T-helper 2 cell treated with Interferon-gamma antibody and Interleukin-4, amounts not matched to agents 100 ng/mL and 5 ng/mL, for 36 hours (primary cell): ENCODE measurements around the gene RPL37A. TPM values are rescaled to one million over a fixed set of nuclear protein-coding genes. Genes with fewer than 3 reads are reported as not detected.

ENCODE experiments used
- intact Hi-C: fragments of 100-400 bp; cut with micrococcal nuclease; formaldehyde crosslinking; loops from one replicate; pipeline ENCODE4 v1.15.1; 2023
- total RNA-seq: library from RNA; stranded (reverse); gene quantifications from 2 replicates; pipeline ENCODE4 v1.2.3, GENCODE V29; 2022

The RPL37A gene
- total RNA-seq, 1 donor from 2014 or later, result 2,258 TPM

DNA sequence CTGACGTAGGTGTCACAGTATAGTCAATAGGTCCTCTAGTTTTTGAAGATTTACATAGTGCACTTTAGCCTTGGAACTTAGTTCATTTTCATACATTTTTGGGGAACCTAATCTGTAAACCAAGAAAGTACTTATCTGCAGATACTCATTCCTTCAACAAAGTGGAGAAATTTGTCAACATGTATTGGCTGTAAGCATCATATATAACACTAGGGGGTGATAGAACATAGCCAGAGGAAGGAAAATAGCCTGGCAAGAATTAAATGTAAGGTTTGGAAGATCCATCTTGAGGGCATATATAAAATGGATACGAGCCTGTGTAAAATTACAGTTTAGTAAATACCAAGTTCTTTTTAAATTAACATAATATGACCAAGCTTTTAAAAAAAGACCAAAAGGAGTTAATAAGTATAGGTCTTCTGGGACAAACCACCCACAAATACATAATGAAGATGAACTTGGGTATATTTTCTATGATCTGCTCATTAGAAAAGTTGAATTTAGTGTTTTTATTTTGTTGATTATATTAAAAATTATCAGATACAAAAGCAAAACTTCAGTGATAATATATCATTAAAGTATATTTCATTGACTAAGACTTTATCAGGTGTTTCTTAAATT lies 18.2 kb downstream of the RPL37A start:
- intact Hi-C loops, result loop anchor here (5.0 kb wide), 1 partner anchor 1195 kb away; no protein-coding TSS in a partner anchor

DNA sequence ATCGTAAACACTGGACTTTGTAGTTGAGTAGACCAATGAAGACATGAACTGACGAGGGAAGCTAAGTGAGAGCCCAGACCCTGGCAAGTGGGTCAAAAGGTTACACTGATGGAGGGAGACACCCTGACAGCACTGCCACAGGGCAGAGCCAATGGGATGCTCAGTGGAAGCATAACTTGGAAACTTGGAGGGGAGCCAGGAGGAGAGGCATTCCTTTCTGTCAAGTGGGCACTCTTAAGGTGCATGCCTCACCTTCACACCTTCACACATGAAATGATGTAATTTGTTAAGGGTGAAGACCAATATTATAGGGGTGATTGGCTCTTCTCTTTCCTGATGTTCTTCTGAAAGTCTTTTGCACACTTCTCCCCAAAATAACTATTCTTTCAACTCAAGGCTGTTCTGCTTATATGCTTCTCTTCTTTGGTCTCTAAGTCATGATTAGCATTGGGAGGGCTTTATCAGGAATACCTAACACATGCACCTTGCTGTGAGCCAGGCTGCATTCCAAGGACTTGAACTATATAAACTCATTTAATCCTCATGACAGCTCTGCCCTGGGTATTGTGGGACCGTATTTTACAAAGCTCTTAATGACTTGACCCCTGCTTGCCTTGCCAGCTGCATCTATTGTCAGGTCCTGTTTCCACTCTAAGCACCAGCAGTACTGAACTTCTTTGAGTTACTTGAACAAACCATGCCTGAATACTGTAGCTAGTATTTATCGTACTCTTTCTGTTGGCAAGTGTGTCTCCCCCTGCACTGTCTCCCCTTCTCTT lies 19.0 kb downstream of the RPL37A start:
- intact Hi-C loops, result loop anchor here (5.0 kb wide), 1 partner anchor 1195 kb away; no protein-coding TSS in a partner anchor

DNA sequence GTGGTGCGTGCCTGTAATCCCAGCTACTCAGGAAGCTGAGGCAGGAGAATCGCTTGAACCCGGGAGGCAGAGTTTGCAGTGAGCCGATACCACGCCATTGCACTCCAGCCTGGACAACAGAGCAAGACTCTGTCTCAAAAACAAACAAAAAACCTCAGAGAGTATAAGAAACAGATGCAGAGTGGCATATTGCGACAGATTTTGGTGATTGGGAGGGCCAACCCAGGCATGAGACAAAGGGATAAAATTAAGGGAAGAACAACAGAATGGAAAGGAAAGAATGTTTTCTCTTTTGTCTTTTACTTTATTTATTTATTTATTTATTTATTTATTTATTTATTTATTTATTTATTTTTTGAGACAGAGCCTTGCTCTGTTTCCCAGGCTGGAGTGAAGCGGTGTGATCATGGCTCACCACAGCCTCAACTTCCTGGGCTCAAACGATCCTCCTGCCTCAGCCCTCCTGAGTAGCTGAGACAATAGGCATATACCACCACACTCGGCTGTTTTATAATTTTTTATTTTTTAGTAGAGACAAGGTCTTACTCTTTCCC lies 20.0 kb downstream of the RPL37A start:
- intact Hi-C loops, result loop anchor here (1.0 to 5.0 kb wide), 2 partner anchors 148 to 1194 kb away; no protein-coding TSS in a partner anchor

DNA sequence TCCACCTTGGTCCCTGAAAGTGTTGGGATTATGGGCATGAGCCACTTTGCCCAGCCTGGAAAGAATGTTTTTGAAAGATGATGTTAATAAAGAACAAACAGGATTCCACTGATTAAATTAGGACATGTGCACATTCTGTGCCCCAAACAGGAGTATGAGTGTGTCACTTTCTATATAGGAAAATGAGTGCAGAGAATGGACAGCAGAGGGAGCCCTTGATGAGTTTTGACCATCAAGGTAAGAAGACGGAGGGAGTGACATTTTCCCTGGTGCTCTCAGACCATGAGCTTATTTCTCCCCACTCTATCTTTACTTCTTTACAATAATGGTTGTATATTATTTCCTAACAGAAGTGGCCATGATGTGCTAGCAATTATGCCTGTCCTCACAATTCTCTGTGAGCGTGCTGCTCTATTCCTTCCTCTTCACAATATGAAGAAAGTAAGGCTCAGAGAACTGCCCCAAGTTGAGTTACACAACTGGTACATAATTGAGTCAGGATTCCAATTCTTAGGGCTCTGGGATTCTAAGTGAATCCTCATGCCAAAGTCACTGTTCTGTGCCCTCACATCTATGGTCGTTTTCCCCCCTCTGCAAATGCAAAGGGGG lies 20.6 kb downstream of the RPL37A start:
- intact Hi-C loops, result loop anchor here (1.0 to 5.0 kb wide), 2 partner anchors 147 to 1193 kb away; no protein-coding TSS in a partner anchor

DNA sequence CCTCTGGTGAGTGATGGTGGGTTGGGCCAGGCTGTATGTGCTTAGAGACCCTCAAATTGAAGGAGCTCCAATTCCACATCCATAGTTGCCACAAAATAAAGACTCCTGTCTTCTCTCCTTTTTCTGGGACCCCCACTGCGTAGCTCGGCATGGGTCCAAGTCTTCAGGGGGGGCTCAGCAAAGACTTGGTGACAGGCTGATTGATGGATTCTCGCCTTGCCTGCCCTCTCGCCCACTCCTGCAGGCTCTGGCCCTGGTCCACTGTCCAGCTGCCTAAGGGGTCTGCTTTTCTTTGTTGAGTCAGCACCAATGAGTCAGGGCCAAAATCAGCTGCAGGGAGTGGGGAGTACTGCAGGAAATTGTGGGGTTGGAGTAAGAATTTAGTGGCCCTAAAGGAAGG lies 21.5 kb downstream of the RPL37A start:
- intact Hi-C loops, result no loop called here

DNA sequence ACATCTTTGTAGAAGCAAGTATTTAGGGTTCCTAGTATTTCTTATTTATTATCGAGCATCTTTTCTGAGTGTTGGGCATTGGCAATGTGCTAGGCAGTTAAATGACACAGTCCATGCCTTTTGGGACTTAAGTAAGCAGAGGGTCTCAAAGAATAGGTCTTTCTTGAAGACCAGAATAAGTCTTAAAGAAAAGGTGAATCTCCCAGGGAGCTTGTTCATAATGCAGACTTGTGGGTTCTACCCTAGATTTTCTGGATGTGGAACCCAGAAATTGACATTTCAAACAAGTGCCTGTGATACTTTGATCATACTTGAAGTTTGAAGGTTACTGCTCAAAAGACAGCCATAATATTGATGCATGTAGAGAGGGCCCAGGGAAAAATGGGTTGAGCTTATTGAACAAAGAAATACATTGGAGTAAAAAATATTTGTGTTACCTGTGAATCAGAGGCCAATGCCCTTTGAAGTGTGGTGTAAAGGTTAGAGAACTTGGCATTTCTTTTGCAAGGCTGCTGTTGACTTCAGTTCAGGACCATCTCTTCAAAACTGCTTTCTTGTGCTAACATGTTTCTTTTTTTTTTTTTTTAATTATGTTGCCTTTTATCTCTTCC lies 24.4 kb downstream of the RPL37A start:
- intact Hi-C loops, result no loop called here

DNA sequence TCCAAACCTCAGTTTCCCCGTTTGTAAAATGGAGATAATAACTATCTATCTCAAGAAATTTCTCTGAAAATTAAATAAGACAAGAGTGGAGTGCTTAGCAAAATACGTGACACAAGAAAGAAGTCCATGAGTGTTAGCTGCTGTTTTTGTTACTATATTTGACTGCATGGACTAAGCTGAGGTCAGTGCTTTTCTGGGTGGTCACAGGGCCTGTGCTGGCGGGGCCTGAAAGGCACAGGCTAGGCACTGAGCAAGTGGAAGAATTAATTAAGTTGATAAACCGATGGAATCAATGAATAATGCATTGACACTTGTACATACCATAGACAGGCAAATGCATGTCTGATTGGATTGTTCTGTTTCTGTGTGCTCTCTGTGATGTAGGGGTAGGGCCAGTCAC lies 27.3 kb downstream of the RPL37A start:
- intact Hi-C loops, result no loop called here

DNA sequence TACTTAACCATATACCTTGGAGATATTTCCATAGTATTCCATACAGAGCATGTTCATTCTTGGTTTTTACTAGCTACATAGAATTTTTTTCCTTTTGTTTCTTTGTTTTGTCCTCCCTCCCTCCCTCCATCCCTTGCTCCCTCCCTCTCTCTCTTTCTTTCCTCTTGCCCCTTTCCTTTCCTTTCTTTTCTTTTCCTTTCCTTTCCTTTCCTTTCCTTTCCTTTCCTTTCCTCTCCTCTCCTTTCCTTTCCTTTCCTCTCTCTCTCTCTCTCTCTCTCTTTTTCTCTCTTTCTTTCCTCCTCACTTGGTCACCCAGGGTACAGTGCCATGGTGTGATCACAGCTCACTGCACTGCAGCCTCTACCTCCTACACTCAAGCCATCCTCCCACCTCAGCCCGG lies 28.3 kb downstream of the RPL37A start:
- intact Hi-C loops, result no loop called here

DNA sequence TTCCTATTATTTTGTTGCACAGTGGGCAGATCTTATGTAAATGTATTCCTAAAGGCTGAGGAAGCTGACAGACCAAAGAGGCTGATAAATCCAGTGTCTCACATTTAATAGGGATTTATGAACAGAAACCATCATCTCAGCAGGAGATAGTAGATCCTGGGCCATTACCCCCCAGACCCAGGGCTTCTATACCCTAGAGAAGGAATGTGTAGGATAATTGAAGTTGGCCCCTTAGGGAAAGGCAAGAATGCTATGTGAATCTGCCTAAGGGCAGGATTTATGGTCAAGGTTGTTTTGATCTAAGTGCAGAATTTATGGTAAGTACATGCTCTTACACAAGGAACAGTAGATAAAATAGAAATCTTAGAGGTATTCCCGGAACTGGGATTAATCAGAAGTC lies 29.0 kb downstream of the RPL37A start:
- intact Hi-C loops, result no loop called here

DNA sequence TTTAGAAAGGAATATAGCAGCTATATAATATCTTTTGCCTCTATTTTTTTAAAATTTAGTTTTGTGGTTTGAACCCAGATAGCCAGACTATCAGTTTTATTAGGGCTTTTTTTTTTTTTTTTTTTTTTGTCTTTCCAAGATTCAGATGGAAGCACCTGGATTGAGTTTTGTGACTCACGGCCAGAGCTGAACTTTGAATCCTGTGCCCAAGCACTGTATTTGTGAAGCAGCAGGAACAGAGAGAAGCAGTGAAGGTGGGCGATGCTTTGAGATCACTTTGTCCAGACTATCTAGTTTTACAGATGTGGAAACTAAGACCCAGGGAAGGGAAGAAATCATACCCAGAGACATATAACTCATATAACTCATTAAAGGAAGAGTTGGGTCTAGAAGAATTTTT lies 33.9 kb downstream of the RPL37A start:
- intact Hi-C loops, result no loop called here

DNA sequence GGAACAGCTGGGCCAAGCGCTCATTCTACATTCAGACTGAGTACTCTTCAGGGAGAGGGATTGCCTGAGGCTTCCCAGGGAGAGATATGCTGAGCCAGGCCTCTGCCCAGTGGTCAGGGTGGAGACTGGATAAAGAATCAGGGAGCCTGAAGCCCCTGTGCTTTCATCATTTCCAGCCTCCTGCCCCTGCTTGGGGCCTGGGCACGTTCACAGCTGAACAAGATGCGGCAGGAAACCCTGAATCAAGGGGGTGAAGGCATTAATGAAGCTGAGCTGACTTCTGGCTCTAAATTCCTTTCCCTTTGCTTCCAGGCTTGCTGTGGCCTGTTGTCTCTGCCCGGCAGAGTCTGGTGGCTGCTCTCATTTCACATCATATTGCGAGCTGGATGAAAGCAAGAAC lies 35.0 kb downstream of the RPL37A start:
- intact Hi-C loops, result no loop called here

DNA sequence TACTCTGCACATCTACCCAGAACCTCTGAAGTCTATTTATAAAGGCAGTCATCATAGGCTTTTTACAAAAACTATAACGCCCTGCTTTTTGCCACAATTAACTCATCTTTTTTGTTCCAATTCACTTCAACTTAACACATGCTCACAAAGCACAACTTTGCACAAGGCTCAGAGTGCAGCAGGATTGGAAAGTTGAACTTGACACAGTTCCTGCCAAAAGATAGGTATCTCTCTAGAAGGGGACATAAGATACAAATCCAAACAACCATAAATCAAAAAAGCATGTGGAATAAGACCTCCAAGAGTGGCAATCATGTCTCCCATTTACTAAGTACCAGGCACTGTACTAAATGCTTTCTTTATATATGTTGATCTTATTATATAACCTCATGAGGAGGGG lies 36.2 kb downstream of the RPL37A start:
- intact Hi-C loops, result no loop called here

DNA sequence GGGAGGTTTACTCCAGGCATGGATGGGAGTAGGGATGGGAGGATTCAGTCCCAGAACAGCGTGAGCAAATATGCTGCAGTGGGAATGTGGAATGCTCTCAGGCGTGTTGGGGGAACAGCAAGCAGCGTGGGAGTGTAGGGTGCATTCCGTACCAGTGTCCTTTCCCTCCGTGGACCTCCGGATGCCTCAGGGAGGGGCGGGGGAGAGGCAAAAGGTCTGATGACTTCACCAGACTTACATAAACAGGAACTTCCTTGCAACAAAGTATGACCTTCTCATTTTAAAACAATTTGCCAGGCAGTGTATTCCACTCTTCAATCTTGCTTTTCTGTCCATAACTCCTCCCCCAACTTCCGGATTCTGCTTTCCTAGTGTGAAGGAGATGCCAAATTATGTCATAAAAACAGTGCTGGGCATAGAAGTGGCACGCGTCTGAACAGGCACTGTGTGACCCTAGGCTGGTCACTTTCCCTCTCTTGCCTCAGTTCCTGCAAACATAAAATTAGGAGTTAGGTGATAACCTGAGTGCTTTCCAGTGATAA lies 36.9 kb downstream of the RPL37A start:
- intact Hi-C loops, result no loop called here

DNA sequence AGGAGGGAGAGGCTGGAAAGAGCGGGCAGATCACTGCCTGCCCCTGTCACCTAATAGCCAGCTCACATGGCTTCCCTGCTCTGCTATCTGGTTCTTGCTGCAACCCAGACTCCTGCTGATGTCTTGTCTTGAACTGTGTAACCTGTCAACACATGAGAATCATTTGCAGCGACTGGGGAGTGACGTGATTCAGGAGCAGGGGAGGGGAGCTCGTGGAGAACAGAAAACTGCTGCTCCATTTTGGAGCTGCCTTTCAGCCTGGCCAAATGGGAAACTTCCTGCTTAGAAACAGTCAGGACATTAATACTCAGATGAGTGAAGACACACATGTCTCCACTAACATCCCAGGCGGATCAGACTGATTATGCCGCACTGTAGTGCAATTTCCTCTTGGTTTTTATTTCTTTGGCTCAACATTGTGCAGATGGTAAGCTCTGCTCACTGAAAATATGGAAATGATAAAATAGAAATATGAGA lies 38.1 kb downstream of the RPL37A start:
- intact Hi-C loops, result no loop called here

DNA sequence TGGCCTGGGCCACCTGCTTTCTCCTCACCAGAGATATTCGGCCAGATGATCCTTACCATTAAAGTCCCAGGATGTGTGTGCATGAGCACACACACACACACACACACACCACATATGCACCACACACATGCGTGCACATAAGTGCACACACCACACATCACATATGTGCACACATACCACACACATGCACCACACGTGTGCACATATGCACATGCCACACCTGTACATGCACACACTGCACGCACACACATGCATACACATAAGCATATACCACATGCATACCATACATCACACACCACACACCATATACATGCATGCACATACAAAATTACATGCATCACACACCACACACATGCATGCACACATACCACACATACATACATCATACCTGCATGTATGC lies 38.7 kb downstream of the RPL37A start:
- intact Hi-C loops, result no loop called here

DNA sequence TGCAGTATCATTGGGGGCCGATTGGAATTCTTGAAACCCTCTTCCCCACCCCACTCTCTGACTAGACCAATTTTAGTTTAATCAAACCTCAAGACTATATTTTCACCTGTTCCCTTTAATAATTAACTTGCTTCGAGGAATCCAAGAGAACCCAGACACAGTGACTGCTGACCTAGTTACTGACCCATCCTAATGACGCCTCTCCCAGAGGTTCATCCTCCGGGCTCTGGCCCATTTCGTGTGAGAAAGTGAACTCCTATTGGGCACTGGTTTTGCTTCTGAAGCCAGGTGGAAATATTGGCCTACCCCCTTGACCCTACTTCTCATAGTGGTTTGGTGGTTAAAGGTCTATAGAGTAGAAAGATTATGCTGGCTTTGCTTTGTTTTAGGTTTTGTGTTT lies 39.9 kb downstream of the RPL37A start:
- intact Hi-C loops, result no loop called here

DNA sequence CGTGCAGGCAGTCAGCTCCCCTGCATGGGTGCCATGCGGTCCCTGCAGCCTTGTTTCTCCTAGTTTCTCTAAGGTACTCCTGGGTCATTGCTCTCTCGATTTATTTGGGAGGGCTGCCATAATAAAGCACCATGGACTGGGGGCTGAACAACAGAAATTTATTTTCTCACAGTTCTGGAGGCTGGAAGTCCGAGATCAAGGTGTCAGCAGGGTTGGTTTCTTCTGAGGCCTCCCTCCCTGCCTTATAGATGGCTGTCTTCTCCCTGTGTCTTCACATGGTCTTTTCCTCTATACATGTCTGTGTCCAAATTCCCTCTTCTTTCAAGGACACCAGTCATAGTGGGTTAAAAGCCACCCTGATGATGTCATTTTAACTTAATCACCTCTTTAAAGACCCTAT lies 40.5 kb downstream of the RPL37A start:
- intact Hi-C loops, result no loop called here

DNA sequence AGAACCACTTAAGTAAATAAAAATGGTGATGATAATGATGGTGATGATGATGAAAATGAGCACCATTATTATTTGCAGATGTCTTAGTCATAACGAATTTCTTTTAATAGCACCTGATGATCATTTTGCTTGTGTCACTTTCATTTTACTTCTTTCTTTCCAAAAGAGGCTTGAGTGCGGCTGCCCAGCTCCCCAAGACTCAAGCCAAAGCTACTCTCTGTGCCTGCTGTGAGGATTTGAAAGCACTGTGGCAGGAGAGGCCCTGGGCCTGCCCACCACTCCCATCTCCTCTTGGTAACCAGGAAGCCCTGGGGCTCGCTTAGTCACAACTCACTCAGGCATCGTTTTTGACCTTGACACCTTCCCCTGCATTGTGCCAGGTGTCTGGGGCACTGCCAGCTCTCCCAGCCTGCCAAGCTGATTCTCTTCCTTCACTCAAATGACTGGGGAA lies 41.2 kb downstream of the RPL37A start:
- intact Hi-C loops, result no loop called here

DNA sequence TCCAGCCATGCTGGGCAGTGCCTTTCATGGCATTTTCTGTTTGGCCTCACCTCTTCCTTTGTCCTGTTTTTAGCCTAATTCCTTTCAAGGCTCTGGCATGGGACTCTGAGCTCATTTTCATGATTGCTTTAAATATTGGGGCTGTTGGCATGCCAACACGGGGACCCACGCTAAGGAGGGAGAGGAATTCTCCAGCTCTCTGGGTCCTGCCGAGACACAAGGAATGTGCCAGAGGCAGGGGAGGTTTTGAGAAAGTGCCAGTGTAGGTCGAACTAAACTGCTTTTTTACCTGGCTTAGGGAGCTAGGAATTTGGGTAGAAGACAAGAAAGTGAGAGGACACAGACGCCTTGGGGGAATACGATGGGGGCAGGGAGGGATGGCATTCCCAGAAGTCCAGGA lies 42.3 kb downstream of the RPL37A start:
- intact Hi-C loops, result no loop called here

DNA sequence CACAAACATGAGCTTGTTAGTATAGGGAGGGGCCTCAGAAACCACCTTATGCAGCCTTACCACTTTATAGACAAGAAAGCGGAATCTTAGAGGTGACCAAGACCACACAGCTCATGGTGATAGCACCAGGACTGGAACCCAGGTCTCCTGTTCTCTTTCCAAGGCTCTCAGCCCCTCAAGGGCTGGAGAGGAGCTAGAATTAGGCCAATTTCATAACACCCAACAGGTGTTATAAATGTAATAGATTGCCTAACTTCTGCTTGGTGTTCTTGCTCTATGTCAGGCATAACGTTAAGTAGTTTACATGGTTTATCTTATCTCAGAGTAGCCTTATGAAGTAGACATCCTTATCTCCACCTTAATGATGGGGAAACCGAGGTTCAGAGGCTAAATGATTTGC lies 42.9 kb downstream of the RPL37A start:
- intact Hi-C loops, result no loop called here

DNA sequence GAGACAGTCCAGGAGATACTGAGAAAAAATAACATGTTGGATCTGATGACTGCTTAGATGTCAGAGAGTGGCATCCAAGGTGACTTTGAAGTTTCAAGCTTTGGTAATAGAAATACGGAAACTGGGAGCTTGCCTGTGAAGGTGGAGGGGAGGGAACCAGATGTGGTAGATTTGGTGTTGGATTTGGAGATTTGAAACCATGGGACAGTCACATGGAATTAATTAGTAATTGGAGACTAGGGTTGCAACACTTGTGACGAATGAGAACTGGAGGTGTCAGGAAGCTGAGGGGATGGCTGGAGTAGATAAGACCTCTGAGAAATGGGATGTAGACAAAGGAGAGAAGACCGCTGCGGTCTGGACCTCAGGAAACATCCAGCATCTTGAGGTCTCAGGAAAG lies 46.7 kb downstream of the RPL37A start:
- intact Hi-C loops, result no loop called here
